ENCODE data around the gene ADAMTSL3.

- TF ChIP-seq CTCF (conservative IDR thresholded peaks at IDR 0.05; ENCODE audit: low read depth, low read length), result no peak
- TF ChIP-seq CEBPB (IDR thresholded peaks at IDR 0.05; ENCODE audit: low read depth, low read length), result no peak
- no peak for TF ChIP-seq POLR2A (IDR thresholded peaks at IDR 0.05; ENCODE audit: low read depth, low read length)
- TF ChIP-seq MXI1 (IDR thresholded peaks at IDR 0.05; ENCODE audit: borderline replicate concordance, low read depth, low read length), result no peak
- TF ChIP-seq ELK1 (IDR thresholded peaks at IDR 0.05; ENCODE audit: borderline replicate concordance, low read depth, low read length), result no peak
- no peak for TF ChIP-seq RAD21 (IDR thresholded peaks at IDR 0.05; ENCODE audit: low read length)
Observed at GRCh38 chr15:83708328-83708727, 54.4 kb downstream of the ADAMTSL3 start.
